Measurements from ENCODE around the gene LRIG2.
"Not testable (repeated sequence)": the region's sequence is repeated elsewhere in the genome, so short reads cannot be mapped to it uniquely, and the experiment has no call there.

DNA sequence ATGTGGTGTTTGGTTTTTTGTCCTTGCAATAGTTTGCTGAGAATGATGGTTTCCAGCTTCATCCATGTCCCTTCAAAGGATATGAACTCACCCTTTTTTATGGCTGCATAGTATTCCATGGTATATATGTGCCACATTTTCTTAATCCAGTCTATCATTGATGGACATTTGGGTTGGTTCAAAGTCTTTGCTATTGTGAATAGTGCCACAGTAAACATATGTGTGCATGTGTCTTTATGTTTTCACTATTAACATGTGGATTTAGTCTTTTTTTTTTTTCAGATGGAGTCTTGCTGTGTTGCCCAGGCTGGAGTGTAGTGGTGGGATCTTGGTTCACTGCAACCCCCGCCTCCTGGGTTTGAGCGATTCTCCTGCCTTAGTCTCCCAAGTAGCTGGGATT, 5.0 kb downstream of the LRIG2 start:
- not testable (repeated sequence) for TF ChIP-seq TAF1 (IDR thresholded peaks at IDR 0.05; ENCODE audit: borderline replicate concordance, low read depth, low read length); POLR2AphosphoS5 (IDR thresholded peaks at IDR 0.05; ENCODE audit: low read depth, low read length); POLR2A (IDR thresholded peaks at IDR 0.05; ENCODE audit: low read depth, low read length)
